Stimulated activated CD4-positive, alpha-beta T cell treated with anti-CD3 and anti-CD28 coated beads, Interleukin-12 subunit alpha, Interleukin-12 subunit beta, amount 100 ng/mL, for 24 hours (primary cell): ENCODE measurements around the gene RAMACL.

ENCODE experiments used
- DNase-seq, 2 experiments: peaks; one replicate each; pipeline ENCODE4 v3.0.0-alpha.2; 2020; ENCODE audit warnings: low read depth in 2 of 2

The RAMACL gene

GRCh38 chr6:166533205-166533824 is 53.2 kb downstream of the RAMACL start:
- no peak for DNase-seq
